ENCODE results near the gene C1orf21.
"Not testable (repeated sequence)": the region's sequence is repeated elsewhere in the genome, so short reads cannot be mapped to it uniquely, and the experiment has no call there.

The C1orf21 gene

GRCh38 chr1:184608581-184608980 is 221.8 kb downstream of the C1orf21 start:
- no peak for DNase-seq

DNA sequence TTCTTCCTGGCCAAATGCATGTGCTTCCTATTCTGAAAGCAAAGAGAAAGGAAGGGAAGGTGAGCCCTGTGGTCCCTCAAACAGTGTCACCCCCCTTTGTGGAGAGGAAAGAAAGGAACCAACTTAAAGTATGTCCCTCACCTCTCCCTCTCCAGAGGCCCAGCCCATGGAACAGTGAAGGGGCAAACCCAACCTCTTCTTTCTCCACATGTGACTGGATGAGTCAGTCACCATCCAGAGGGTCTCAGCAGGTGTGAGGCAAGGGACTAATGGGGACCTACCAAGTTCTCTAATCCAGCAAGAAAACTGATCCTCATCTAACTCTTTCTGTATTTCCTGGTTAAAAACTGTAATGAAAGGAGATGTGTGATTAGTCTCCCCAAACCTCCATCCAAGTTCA is 222.2 kb downstream of the C1orf21 start:
- no peak for DNase-seq

- DNase-seq, result no peak
Measured at GRCh38 chr1:184610876-184611595, 224.2 kb downstream of the C1orf21 start.

DNA sequence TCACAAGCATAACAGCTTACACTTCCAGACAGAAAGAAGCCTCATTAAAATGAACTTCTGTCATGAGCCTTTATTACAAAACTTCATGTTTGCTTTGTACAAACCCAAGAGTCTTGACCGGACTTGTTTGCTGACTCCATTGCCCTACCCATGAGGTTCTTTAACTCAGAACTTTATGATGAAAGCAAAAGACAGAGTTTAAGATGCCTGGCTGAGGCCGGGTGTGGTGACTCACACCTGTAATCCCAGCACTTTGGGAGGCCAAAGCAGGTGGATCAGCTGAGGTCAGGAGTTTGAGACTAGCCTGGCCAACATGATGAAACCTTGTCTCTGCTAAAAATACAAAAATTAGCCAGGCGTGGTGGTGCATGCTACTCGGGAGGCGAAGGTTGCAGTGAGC is 225.4 kb downstream of the C1orf21 start:
- not testable (repeated sequence) for DNase-seq

DNA sequence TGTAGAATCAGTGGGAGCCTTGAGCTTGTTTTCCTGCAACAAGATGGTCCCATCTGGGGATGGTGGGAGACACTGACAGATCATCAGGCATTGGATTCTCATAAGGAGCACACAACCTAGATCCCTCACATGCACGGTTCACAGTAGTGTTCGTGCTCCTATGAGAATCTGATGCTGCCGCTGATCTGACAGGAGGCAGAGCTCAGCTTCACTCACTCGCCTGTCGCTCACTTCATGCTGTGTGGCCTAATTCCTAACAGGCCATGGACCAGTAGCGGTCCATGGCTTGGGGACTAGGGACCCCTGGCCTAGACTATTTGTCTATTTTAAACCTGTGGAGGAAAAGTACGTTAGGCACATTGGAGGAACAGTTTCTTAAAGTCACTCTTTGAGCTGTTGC is 227.8 kb downstream of the C1orf21 start:
- no peak for DNase-seq

DNA sequence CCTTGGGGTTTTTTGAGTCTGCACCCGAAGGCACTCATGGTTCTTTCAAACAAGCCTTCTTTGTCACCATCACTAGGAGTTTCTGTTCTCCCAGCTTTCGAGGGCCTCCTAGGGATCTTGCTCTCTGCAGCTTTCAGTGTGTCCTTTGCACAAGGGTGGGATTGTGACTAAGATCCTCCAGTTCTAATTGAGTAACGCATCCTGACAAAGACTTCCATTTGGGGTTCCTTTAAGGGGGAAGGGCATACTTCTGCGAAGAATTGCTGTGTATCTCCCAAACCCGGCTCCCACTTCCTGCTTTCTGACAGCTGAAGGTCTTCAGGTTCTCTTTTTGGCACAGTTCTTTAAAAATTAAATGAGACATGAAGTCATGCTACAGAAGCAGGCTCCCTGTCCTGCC is 228.5 kb downstream of the C1orf21 start:
- no peak for DNase-seq

DNA sequence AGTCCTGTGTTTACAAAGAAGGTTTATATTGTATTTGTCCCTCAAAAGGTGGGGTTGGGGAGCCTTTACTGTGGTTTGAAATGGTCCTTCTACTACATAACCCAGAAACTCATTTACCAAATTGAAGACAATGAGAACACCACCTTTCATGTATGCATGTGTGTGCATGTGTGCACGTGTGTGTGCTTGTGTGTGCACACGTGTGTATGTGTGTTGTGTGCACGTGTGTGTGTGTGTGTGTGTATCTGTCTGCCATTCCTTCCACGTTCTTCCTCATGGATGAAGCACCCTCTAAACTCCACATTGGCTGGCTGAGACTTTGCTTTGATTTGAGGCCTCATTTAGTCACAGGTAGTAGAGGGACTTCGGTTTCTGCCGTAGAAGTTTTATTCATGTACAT is 229.7 kb downstream of the C1orf21 start:
- DNase-seq, result no peak

DNA sequence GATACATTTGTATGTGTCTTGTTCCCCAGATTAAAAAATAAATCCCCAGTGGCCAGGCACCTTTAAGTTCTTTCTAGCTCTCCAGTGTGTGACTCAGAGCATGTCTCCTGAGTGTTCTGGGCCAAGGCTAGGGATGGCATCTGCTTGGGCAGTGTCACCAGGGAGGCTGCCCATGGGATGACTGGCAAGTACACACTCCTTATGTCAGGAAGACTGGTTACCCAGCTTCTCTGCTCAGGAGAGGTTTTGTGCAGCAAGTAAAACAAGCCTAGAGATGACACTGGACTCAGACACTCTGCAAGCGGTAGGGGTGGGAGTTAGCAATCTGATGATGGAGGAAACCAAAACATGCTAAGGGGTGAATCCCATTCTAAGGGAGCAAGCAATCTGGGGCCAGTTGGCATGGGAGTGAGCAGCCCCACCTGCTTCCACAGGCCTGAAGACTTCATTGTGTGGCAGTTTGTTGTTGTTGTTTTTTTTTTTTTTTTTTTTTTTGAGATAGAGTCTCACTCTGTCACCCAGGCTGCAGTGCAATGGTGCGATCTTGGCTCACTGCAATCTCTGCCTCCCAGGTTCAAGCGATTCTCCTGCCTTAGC is 230.7 kb downstream of the C1orf21 start:
- no peak for DNase-seq

- DNase-seq, result no peak
Measured at GRCh38 chr1:184618851-184619250, 232.0 kb downstream of the C1orf21 start.

DNA sequence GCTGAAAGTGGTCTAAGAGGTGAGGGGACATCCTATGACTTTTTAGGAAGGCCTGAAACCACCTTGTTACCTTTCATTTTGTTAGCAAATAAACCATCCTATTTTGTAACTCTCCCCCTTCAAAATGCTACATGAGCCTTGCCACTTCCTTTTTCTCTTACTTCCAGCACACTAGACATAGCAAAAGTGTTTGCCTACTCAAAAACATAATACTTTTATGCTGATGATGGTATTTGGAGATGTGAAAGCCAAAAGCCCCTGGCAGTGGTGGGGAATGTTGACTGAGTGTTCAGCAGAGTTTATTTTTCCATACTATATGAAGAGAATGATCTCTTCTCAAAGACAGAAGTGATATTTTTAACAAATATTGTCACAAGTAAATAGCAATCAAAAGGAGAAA is 233.6 kb downstream of the C1orf21 start:
- DNase-seq, result no peak

- no peak for DNase-seq
Measured at GRCh38 chr1:184621260-184621659, 234.4 kb downstream of the C1orf21 start.

GRCh38 chr1:184622136-184622823 is 235.5 kb downstream of the C1orf21 start:
- no peak for DNase-seq

GRCh38 chr1:184623404-184623803 is 236.6 kb downstream of the C1orf21 start:
- DNase-seq, result no peak

- DNase-seq, result no peak
Measured at GRCh38 chr1:184624051-184624450, 237.2 kb downstream of the C1orf21 start.

DNA sequence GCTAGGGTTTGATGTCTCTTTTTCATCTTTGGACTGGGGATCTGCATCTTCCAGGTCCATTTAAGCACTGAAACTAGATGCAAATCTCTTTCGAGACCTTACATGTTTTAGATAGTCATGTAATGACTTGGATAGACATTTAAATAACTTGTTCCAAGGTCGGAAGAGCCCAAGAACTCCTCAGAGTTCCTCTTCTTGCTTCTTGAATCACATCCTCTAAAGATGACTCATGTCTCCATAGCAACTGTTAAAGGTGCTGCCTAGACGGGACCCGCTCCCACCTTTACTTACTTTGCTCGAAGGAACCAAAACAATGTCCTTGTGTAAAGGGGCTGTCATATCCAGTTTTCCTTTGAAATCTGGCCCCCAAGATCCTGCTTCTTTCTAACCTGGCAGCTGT is 237.8 kb downstream of the C1orf21 start:
- DNase-seq, result no peak

- no peak for DNase-seq
Measured at GRCh38 chr1:184625271-184625670, 238.4 kb downstream of the C1orf21 start.

DNA sequence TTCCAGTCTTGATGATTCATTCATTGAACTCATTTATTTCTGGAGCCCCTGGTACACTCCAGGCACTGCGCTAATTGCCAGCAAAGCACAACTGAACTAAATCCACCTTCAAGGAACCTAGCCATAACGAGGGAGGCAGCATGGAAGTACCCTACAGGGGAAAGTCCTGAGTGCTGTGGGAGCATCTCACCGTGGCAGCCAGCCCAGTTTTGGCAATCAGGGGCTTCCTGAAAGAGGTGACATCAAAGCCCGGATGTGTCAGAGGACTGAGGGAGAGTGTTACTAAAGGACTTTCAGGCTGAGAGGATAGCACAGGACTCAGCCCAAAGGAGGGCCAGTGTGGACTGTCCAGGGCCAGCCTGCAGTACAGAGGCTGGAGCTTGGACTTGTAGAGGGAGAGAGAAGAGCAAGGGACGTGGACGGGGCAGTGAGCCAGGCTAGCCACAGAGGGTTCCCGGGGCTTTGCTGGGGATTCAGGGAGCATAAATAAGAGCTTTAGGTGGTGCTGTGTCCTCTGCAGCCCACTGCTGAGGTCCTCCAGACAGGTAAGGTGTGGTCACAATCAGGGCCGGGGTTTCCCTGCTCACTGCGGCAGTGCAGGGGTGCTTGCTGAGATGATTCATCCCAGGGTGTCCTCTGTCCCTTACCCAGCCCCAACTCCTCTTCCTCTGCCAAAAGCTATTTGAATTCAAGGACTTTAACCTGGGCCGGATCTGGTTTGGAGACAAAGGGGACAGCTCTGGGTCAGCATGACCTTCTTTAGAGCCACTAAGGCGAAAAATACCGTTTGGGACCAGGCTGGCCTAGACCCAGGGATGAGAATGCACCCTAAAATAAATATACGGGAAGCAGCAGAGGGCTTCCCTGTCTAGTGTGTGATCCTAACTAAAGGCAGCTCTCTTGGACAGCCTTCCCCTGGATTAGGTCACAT is 239.5 kb downstream of the C1orf21 start:
- DNase-seq, result no peak

- DNase-seq, result no peak
Measured at GRCh38 chr1:184627007-184627341, 240.1 kb downstream of the C1orf21 start.

DNA sequence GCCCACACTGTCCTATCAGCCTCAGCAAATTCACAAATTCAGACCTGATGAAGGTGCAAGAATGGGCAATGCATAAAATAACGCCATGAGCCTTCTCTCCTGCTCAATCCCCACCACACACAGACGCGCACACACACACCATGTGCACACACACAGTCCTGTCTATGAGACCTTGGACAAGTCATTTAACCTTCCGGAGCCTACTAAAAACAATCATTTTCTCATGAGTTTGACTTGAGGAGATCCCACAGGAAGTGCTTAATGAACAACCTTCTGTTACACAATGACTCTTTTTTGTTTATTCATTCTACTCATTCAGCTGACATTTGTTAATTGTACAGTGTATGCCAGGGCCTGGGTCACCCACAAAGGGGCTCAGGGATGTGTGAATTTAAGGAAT is 242.4 kb downstream of the C1orf21 start:
- DNase-seq, result no peak

GRCh38 chr1:184630679-184631060 is 243.8 kb downstream of the C1orf21 start:
- DNase-seq, result no peak

DNA sequence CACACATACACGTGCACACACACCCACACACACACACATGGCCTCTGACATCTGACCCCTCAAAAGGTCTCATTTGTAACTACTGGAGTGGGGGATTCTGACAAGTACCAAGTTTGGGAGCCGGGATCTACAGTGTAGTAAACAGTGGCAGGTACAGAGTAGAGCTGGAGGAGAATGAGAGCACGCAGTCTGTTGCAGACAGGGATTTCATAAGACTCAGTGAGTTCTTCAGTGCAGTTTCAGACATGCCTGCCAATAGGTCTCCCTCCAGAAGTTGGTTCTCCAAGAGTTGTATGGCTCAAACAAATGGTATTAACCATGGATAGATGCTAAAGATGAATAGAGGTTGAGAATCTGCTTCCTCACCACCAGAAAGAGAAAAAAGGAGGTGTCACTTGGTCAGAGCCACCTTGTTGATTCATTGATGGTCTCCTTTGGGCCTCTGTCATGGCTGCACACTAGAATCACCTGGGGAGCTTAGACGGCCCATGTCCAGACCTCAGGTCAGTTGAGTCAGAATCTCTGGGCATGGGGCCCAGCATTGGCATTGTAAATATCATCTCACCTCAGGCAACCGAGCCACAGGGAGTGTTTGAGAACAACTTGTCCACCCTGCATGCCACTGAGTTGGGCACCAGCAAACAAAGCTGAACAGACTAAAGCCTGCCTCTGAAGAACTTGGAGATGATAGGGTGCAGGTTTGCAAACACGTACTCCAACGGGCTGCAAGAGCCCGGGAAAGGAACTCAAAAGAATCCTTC is 245.8 kb downstream of the C1orf21 start:
- DNase-seq, result no peak

DNA sequence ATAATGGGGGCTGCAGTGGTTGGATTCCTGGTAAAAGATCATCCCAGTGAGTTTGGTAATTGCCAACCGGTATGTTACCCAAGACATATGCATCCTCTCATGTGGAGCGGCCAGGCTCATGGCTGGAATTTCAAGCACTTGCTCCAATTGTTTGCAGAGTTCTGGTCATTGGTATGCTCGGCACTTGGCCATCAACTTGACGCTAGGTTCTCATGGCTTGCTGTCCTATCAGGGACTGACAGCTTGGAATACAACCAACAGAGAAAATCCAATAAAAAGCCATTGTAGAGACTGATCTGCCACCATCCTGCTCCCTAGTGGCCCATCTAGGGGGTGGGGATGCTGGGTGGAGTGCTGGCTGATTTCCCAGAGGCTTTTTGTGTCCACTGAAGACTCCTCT is 247.0 kb downstream of the C1orf21 start:
- DNase-seq, result no peak

- no peak for DNase-seq
Measured at GRCh38 chr1:184634296-184634695, 247.5 kb downstream of the C1orf21 start.

Data from activated gamma-delta T cell treated with Interleukin-2 at 50 U/mL for 16 hours (primary cell).